ENCODE measurements around the gene IFI16.
A peak's percentile ranks its signal among the peaks of the same experiment; 100 is the strongest.

The IFI16 gene

GRCh38 chr1:159089184-159089791 is 79.6 kb downstream of the IFI16 start:
- no peak overlapping the region for H3K27ac ChIP-seq
- TF ChIP-seq ZFX (IDR thresholded peaks at IDR 0.05; ENCODE audit: borderline replicate concordance) (no peak), CTCF (IDR thresholded peaks at IDR 0.05) (peak; percentile 95)

DNA sequence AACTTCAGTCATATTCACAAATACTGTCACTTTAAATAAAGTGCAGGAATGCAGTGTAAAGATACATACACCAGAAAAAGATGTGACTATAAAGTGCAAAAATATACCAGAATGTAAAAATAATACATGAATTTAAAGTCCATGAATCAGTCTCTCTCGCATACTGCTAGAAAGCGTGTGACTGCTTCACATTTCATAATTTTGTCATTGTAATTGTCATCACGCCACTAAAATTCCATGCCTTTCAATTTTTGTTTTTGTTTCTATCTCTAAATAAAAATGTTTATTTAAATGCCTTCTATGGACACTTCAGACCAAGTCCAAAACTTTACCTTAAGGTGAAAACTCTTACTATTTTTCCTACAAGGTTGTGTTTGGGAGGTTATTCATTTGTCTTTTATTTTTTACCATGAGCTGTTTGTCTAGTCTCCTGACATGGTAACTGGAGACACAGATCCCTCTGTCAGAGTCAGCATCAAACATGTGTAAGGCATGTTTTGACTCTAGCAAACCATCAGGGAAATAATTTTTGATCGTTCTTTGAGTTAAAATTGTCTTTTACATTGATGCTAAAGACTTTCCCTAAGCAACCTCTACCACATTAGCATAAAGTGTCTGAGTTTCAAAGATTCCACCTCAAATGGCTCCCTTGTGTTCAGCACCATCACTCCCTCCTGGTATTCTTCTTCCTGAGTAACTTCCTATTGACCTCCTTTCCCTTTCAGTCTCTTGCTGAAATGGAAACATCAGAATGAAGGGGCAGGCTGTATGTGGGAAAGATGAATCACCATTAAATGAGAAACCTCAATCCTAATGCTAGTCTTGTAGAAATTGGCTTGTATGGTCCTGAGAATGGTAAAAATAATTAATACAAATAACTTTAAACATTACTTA is 80.8 kb downstream of the IFI16 start:
- H3K27ac ChIP-seq: no peak overlapping the region

GRCh38 chr1:159091180-159091560 is 81.5 kb downstream of the IFI16 start:
- TF ChIP-seq CTCF (IDR thresholded peaks at IDR 0.05): no peak
- TF ChIP-seq ZFX (IDR thresholded peaks at IDR 0.05; ENCODE audit: borderline replicate concordance): no peak
- no peak overlapping the region for H3K27ac ChIP-seq

More for the DNA sequence above, 80.8 kb downstream of the IFI16 start:
- TF ChIP-seq CTCF (IDR thresholded peaks at IDR 0.05): no peak
- no peak for TF ChIP-seq ZFX (IDR thresholded peaks at IDR 0.05; ENCODE audit: borderline replicate concordance)

DNA sequence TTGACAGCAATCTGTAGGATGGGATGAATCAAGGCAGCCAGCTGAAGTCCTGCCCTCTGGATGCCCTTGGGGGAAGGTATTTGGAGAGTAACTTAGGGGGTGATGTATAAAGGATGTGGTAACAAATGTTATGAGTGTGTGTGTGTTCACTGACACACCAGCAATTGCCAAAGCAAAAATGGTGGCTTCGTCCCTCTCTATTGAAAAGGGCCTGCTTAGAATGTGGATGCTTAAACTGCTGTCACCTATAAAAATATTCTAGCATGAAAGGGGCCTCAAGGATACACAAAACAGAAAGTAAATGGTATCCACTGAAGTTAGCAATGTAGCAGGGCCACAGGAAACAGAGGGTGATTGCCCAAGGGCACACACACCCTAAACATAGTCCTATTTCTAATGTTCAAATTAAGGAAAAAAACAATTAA is 81.9 kb downstream of the IFI16 start:
- H3K27ac ChIP-seq: no peak overlapping the region
- TF ChIP-seq CTCF (IDR thresholded peaks at IDR 0.05): no peak
- TF ChIP-seq ZFX (IDR thresholded peaks at IDR 0.05; ENCODE audit: borderline replicate concordance): no peak

DNA sequence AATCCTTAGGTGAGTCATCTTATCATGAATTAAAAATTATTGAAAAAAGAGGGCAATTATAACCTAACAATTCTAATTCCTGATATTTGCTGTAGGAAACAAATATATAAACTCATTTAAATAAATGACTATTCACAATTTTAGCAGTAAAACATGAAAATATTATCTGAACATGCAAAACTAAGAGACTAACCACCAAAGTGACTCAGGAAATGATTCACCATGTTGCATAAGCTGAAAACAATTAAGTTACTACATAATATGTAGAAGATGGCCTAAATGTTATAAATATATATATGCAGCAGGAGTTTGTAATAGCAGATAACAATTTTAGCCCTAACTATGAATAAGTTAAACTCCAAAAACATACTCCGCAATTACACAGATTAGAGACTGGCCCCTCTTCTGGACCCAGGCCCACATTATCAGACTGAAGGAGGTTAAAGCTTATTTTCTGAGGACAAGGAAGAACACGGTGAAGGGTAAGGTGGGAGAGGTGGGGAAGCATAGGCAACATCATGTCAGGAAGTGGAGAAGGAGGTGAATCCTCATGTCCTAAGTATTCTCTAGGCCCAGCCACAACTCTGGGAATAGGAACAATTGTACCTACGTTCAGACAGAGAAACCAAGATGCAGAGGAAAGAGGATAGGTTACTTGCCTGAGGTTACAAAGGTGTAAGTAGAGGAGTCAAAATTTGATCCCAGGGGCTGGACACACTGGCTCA is 82.5 kb downstream of the IFI16 start:
- H3K27ac ChIP-seq: no peak overlapping the region
- no peak for TF ChIP-seq ZFX (IDR thresholded peaks at IDR 0.05; ENCODE audit: borderline replicate concordance)
- no peak for TF ChIP-seq CTCF (IDR thresholded peaks at IDR 0.05)

- TF ChIP-seq CTCF (IDR thresholded peaks at IDR 0.05): no peak
- TF ChIP-seq ZFX (IDR thresholded peaks at IDR 0.05; ENCODE audit: borderline replicate concordance): no peak
- no peak overlapping the region for H3K27ac ChIP-seq
Observed at GRCh38 chr1:159098596-159098995, 88.9 kb downstream of the IFI16 start.

Data from 22Rv1 (cell line).